Measurements from ENCODE around the gene ZEB1.
"Not testable (repeated sequence)": the region's sequence is repeated elsewhere in the genome, so short reads cannot be mapped to it uniquely, and the experiment has no call there.

ZEB1 gene

DNA sequence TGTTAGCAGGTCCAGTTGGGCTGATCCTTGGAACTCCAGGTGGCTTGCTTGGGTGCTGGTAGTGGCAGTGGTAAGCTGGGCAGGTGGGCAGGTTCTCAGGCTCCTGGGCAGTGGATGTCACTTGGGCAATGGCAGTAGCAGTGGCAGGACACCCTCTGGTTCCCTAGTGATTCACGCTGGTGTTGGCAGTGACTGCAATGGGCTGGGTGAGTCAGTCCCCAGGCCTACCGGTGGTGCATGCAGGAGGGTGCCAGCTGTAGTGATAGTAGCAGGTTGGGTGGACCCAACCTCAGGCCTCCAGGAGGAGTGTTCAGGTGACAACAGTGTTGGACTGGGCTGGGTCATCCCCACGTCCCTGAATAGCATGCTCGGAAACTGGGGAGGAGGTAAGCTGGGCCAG lies 189.2 kb downstream of the ZEB1 start:
- no peak for DNase-seq (ENCODE audit: low read depth)

DNA sequence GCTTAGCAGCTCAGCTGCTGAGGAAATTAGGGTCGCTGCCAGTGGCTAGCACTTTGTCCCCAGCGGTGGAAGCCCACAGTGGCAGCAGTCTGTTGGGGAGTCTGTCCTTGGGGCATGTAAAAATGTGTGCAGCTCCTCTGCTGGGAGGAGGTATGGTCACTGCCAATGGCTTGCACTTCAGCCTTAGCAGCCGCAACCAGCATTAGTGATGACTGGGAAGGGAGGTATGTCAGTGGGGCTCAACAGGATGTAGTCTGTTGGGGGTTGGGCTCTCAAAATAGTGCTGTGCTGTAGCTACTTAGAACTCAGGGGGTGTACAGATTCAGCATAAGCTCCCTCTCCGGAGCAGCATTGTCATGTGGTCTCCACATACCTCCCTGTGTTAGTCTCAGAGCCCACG lies 189.9 kb downstream of the ZEB1 start:
- DNase-seq (ENCODE audit: low read depth) = peak; percentile 74

DNA sequence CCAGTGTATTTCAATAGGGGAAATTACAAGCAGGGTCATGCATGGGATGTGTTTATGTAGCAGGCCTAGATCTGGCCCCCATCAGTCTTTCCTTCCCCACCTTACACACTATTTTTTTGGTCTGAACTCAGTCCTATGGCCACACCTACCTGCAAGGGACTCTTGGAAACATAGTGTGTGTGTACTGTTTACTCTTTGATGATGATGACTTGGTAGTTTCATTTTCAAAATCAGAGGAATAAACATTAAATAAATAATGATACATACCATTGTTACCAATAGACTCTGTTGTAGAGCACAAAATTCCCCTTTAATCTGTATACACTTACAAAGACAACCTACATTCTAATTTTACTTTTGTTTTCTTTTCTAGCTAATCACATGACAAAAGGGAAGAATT lies 191.0 kb downstream of the ZEB1 start:
- DNase-seq (ENCODE audit: low read depth) = no peak

DNA sequence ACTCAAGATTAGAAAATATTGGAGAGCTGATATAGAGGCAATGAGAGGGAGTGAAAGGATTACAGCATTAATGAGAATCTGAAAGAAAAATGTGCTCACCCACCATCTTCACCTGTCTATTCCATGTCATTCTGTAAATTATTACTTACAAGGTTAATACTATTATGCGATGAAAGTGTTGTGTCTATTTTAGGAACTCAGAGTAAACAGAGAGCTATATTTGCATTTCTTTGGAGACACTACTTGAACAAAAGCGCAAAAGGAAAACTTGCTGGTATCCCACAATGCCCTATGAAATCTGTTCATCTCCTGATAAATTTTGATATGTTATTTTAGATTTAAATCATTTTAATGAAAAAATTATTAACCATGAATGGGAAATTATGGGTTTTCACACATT lies 196.1 kb downstream of the ZEB1 start:
- DNase-seq (ENCODE audit: low read depth) = no peak

DNA sequence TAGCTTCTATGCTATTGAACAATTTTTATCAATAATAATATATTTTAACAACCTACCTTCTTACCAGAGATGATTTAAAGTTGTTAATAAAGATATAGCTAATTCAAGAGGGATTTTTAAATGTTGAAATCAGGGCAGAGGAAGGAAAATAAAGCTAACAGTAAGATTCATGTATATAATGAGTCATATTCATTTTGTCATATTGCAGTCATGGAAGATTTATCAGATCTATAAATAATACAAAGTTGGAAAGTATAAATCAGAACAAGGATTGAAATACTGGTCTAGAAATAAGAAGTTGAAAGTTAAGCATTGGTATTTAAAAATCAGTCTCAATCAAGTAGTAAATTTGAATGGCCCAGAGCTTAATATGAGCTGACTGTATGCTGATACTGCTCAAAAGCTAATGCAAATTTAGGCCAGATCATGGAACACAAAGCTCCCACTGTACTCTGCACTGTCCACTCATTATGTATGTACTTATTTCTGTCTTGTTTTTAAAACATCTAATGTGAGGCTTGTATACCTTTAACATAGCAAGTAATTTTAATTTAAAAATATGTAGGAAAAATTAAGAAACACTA lies 196.9 kb downstream of the ZEB1 start:
- peak; percentile 31 for DNase-seq (ENCODE audit: low read depth)

DNA sequence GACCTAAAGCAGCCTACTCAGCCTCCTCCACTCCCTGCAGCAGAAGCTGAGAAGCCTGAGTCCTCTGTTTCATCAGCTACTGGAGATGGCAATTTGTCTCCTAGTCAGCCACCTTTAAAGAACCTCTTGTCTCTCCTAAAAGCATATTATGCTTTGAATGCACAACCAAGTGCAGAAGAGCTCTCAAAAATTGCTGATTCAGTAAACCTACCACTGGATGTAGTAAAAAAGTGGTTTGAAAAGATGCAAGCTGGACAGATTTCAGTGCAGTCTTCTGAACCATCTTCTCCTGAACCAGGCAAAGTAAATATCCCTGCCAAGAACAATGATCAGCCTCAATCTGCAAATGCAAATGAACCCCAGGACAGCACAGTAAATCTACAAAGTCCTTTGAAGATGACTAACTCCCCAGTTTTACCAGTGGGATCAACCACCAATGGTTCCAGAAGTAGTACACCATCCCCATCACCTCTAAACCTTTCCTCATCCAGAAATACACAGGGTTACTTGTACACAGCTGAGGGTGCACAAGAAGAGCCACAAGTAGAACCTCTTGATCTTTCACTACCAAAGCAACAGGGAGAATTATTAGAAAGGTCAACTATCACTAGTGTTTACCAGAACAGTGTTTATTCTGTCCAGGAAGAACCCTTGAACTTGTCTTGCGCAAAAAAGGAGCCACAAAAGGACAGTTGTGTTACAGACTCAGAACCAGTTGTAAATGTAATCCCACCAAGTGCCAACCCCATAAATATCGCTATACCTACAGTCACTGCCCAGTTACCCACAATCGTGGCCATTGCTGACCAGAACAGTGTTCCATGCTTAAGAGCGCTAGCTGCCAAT lies 202.2 kb downstream of the ZEB1 start:
- no peak for DNase-seq (ENCODE audit: low read depth)

DNA sequence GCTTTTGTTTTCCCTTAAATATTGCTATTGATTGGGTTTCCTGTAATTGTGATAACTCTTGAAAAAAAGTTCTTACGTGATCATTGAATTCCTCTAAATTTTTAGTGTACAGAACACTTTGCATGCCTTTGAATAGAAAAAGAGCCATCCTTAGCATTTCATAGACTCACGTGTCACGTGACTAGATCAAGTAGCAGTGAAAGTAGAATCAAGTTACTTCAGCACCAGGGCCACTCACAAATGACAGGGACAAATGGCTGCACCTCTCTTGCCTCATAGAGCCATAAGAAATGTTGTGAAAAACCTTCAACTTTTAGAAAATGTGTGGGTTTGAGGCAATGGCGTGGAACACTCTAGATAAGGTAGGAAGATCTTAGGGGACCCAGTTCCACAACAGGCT lies 203.8 kb downstream of the ZEB1 start:
- DNase-seq (ENCODE audit: low read depth) = no peak

DNA sequence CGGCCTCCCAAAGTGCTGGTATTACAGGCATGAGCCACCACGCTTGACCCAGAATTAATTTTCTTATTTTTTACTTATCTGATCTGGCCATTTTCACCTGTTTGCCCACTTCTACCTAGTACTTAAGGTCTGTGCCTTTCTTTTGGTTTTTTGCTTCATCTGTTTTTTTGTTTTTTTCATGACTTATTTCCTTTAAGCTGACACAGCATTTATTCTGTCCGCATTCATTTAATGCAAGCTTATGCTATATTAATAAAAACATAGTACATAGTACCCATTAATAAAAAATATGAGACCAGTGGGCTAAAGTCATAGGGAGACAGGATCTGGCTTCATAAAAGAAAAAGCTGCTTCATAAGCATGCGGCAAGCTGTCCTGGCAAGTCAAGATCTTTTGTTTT lies 205.4 kb downstream of the ZEB1 start:
- no peak for DNase-seq (ENCODE audit: low read depth)

DNA sequence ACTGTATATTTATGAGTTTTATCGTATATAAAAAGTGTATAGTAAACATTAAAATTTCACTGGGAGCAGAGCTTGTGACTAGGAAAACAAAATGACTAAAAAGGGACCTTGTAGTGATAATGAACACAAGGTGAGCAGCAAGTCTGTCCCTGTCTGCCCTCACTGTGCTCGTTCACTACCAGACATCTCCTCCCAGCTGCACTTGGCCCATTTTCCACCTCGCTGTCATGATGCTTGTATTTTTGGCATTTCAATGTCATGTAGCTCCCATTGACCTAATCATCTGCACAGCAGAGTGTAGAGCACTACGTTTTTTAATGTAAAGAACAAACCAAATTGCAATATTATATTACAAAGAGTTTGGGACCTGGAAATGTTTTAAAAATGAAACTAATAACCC lies 207.2 kb downstream of the ZEB1 start:
- no peak for DNase-seq (ENCODE audit: low read depth)

DNA sequence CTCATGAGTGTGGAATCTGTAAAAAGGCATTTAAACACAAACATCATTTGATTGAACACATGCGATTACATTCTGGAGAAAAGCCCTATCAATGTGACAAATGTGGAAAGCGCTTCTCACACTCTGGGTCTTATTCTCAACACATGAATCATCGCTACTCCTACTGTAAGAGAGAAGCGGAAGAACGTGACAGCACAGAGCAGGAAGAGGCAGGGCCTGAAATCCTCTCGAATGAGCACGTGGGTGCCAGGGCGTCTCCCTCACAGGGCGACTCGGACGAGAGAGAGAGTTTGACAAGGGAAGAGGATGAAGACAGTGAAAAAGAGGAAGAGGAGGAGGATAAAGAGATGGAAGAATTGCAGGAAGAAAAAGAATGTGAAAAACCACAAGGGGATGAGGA lies 207.7 kb downstream of the ZEB1 start:
- DNase-seq (ENCODE audit: low read depth) = peak; percentile 53

DNA sequence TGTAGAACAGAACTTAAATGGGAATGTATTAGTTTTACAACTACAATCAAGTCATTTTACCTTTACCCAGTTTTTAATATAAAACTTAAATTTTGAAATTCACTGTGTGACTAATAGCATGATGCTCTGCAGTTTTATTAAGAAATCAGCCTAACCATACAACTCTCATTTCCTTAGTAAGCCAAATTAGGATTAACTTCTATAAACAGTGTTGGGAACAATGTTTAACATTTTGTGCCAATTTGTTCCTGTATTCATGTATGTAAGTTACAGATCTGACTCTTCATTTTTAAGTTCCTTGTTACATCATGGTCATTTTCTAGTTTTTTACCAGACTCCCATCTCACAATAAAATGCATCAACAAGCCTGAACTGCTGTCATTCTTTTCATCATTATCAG lies 209.8 kb downstream of the ZEB1 start:
- peak; percentile 29 for DNase-seq (ENCODE audit: low read depth)

DNA sequence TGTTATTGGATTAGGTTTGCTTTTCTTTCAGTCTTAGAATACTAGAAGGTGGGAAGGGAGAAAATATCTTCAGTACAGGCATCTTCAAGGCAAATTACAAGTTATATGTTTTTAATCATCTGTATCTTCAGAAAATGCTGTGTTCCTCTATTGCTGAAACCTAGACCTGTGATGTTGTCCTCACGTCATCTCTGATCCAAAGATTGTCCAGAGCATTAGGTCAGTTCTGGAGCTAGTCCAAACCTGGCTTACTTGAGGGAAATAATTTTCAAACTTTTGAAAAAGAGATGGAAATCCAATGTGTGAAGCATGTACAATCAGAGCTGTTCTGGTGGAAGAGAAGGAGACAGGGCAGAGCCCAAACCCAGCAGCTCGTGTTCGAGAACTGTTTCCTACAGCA lies 217.3 kb downstream of the ZEB1 start:
- peak; percentile 49 for DNase-seq (ENCODE audit: low read depth)

DNA sequence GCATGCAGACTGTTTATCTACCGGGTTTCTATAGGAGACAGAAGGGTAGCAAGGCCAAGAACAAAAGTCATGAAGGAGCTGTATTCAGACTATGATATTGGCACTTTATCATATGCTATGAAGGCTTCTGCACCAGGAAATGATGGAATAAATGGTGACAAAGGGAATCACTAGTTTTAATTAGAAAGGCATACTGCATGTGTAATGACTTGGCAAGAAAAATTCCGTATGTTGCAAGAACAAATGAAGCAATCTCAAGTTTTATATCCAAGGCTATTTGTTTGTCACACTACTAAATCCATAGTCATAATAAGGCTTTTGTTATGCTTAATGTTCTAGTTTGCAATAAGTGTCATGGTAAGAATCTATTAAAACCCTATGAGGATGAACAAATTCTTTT lies 230.9 kb downstream of the ZEB1 start:
- DNase-seq (ENCODE audit: low read depth) = peak; percentile 54

DNA sequence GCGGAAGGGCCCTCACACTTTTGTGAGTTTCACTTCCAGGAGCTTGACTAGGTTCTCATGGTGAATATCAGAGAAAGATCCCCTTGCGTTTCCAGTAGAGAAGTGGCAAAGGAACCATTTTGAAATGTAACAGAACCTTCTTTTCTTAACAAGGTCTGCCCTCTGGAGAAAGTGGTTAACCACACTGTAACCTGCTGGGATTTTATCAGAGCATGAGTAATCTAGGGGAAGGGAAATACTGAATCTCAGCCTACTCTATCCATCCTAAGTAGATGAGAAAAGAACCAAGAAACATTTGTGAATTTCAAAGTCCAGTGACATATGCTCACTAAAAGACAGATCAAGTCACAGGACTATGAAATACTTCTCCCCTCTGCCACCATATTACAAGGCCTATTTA lies 235.5 kb downstream of the ZEB1 start:
- DNase-seq (ENCODE audit: low read depth) = peak; percentile 91

DNA sequence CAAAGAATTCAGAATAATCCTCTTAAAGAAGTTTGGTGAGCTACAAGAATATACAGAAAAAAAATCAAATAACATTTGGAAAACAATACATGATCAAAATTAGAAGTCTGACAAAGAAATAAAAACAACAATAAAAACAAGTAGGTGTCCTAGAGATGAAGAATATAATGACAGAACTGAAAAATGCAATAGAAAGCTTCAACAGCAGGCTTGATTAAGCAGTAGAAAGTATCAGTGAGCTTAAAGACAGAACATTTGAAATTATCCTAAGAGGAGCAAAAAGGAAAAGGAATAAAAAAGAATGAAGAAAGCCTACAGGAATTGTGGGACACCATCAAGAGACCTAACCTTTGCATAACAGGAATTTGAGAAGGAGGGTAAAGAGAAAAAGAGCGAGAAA lies 238.8 kb downstream of the ZEB1 start:
- DNase-seq (ENCODE audit: low read depth) = no peak

DNA sequence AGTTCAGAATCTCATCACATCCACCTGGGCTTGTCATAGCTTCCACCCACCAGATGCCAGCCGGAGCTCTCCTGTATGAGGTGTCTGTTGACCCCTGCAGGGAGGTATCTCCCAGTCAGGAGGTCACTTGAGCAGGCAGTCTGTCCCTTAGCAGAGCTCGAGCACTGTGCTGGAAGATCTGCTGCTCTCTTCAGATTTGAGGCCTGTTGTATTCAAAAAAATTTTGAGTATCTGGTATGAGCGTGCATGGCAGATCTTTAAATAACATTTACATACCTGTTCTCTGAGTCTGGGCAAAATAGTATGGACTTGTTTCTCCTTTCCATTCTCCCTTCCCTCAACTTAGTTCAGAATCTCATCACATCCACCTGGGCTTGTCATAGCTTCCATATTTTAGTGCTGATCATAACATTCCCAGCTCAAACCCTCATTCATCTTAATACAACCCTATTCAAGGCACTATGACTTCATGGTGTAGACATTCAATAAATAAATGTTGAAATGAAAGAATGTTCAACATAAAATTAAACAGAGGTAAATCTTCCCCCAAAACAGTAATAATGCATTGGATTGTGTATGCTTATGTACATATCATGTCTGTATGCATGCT lies 249.3 kb downstream of the ZEB1 start:
- DNase-seq (ENCODE audit: low read depth) = not testable (repeated sequence)

DNA sequence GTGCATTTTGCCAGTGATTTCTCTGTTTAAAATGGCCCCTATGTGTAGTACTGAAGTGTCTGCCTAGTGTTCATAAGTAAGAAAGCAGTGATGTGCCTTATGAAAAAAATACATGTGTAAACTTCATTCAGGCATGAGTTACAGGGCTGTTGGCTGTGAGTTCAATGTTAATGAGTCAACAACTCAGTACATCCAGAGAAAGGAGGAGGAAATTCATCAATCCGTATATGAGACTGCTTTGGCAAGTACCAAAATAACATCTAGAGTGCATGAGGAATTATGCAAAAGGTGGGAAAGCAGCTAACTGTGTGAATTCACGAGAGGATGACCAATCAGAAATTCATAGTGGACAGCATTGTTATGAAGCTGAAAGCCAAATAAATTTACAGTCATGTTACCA lies 255.6 kb downstream of the ZEB1 start:
- no peak for DNase-seq (ENCODE audit: low read depth)

DNA sequence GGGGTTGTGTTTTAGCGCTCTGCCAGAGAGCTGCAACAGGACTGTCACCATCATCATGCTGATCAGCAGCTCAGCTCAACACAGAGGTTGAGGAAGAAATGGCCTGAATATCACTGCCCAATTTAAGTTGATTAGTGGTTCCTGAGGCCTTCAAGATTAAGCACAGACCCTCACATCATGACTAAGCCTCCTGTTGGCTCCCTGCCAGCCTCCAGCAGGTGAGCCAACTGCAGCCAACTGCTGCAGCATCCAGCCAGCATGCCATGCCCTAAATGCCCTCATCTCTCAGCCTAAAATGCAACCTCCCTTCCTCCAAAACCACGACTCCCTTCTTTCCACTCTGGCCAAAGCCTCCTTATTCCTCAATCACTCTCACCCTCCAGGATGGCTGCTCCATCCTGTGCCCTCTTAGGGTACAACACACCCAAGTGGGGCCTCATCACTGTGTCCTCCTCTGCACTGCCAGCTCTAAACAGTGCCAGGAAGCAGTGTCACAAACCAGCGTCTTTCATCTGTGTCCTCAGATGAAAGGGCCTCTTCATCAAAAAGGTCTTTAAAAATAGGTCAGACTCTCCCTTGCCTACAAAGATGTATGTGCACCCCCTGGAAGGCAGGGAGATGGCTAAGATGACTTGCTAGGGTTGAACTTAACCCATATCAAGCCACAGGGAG lies 259.3 kb downstream of the ZEB1 start:
- no peak for DNase-seq (ENCODE audit: low read depth)

DNA sequence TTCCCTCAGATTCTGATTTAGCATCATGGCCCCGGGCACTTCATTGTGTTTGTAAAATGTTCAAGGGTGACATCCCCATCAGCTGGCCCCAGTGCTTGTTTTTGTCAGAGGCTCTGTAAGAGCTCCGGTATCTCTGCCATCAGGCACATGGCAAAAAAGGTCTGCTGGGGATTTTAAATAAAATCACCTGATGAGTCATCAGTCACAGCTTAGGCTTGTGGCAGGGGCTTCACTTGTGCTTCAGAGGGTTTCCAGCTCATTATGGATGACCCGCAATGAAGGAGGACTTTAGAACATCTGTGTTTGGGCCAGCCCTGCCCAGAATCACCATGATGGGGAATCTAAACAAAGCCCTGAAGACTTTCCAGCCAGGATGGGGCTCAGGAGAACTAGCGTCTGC lies 259.9 kb downstream of the ZEB1 start:
- no peak for DNase-seq (ENCODE audit: low read depth)
